Hematopoietic multipotent progenitor cell treated with erythropoietin and hydrocortisone succinate and interleukin-3 and kit ligand, for 8 days (in vitro differentiated cells): Measurements from ENCODE around the gene IL10.
A peak's percentile ranks its signal among the peaks of the same experiment; 100 is the strongest.
"Not testable (repeated sequence)": the region's sequence is repeated elsewhere in the genome, so short reads cannot be mapped to it uniquely, and the experiment has no call there.

Experiments
- DNase-seq: peaks from one replicate; pipeline ENCODE4 v3.0.0-alpha.2; 2015

The IL10 gene

GRCh38 chr1:206792939-206793607 lies 20.8 kb upstream of the IL10 start:
- no peak for DNase-seq

- no peak for DNase-seq
Measured at GRCh38 chr1:206790502-206791250, 18.4 kb upstream of the IL10 start.

- DNase-seq, result no peak
Measured at GRCh38 chr1:206788487-206789050, 16.3 kb upstream of the IL10 start.

GRCh38 chr1:206787891-206788290 lies 15.6 kb upstream of the IL10 start:
- DNase-seq, result no peak

GRCh38 chr1:206786212-206786886 lies 14.1 kb upstream of the IL10 start:
- no peak for DNase-seq

GRCh38 chr1:206785182-206785765 lies 13.0 kb upstream of the IL10 start:
- no peak for DNase-seq

GRCh38 chr1:206784471-206784903 lies 12.2 kb upstream of the IL10 start:
- no peak for DNase-seq

GRCh38 chr1:206783506-206783905 lies 11.2 kb upstream of the IL10 start:
- DNase-seq, result no peak

GRCh38 chr1:206782448-206782847 lies 10.2 kb upstream of the IL10 start:
- no peak for DNase-seq

- no peak for DNase-seq
Measured at GRCh38 chr1:206779638-206780037, 7.3 kb upstream of the IL10 start.

GRCh38 chr1:206778911-206779310 lies 6.6 kb upstream of the IL10 start:
- DNase-seq, result not testable (repeated sequence)

- DNase-seq, result no peak
Measured at GRCh38 chr1:206778031-206778430, 5.7 kb upstream of the IL10 start.

- DNase-seq, result no peak
Measured at GRCh38 chr1:206776229-206776628, 3.9 kb upstream of the IL10 start.

- no peak for DNase-seq
Measured at GRCh38 chr1:206774093-206774492, 1.8 kb upstream of the IL10 start.

- no peak for DNase-seq
Measured at GRCh38 chr1:206771338-206771692, 979 bp downstream of the IL10 start.

GRCh38 chr1:206770531-206771337 lies 1.6 kb downstream of the IL10 start, which contains the start of gene IL19:
Gene IL19 (plus strand): TSS chr1:206770773. CDS start chr1:206836663, 65,890 bp downstream.
- no peak for DNase-seq

- no peak for DNase-seq
Measured at GRCh38 chr1:206769304-206769731, 3.0 kb downstream of the IL10 start.

- DNase-seq, result peak; percentile 4
Measured at GRCh38 chr1:206768472-206769303, 3.6 kb downstream of the IL10 start.

- peak; percentile 44 for DNase-seq
Measured at GRCh38 chr1:206766251-206766856, 5.9 kb downstream of the IL10 start.

GRCh38 chr1:206765771-206766170 lies 6.5 kb downstream of the IL10 start:
- not testable (repeated sequence) for DNase-seq
